Skeletal muscle tissue (tissue), 4 donors: ENCODE results near the gene GNAI3. TPM values are rescaled to one million over a fixed set of nuclear protein-coding genes. Genes with fewer than 3 reads are reported as not detected.

Experiments used
- H3K27ac ChIP-seq: one replicate; pipeline ENCODE4 v1.7.0; 2013; ENCODE audit warnings: mild to moderate bottlenecking, low read depth, low read length, inconsistent platforms
- H3K27me3 ChIP-seq, 3 donors: one replicate each; pipeline ENCODE4 v1.7.0; 2013; ENCODE audit warnings: low read length in 3 of 3; ENCODE audit not compliant: control insufficient read depth in 3 of 3, insufficient read depth in 3 of 3
- H3K36me3 ChIP-seq, 3 donors: one replicate each; pipeline ENCODE4 v1.7.0; 2013; ENCODE audit warnings: low read length in 3 of 3; ENCODE audit not compliant: control insufficient read depth in 3 of 3, insufficient read depth in 3 of 3
- H3K4me1 ChIP-seq, 3 donors: one replicate each; pipeline ENCODE4 v1.7.0; 2013; ENCODE audit warnings: low read length in 3 of 3, mild to moderate bottlenecking in 3 of 3; ENCODE audit not compliant: control insufficient read depth in 3 of 3, insufficient read depth in 3 of 3
- H3K4me3 ChIP-seq, 3 donors: one replicate each; pipeline ENCODE4 v1.7.0; 2013; ENCODE audit warnings: low read length in 3 of 3
- H3K9ac ChIP-seq, 3 donors: one replicate each; pipeline ENCODE4 v1.7.0; 2013; ENCODE audit warnings: low read length in 3 of 3, mild to moderate bottlenecking in 3 of 3, moderate library complexity in 2 of 3, low read depth in 1 of 3
- H3K9me3 ChIP-seq, 3 donors: one replicate each; pipeline ENCODE4 v1.7.0; 2013; ENCODE audit warnings: low read length in 3 of 3; ENCODE audit not compliant: control insufficient read depth in 3 of 3
- total RNA-seq: library from RNA; depleted of rRNA; stranded (reverse); fragments of >200 nt; gene quantifications from one replicate; pipeline ENCODE4 v1.2.3, GENCODE V29; 2014
- donor health status: Osteomylitis.

GNAI3 gene
- total RNA-seq, 1 donor from 2014 or later: 8.4 TPM

DNA sequence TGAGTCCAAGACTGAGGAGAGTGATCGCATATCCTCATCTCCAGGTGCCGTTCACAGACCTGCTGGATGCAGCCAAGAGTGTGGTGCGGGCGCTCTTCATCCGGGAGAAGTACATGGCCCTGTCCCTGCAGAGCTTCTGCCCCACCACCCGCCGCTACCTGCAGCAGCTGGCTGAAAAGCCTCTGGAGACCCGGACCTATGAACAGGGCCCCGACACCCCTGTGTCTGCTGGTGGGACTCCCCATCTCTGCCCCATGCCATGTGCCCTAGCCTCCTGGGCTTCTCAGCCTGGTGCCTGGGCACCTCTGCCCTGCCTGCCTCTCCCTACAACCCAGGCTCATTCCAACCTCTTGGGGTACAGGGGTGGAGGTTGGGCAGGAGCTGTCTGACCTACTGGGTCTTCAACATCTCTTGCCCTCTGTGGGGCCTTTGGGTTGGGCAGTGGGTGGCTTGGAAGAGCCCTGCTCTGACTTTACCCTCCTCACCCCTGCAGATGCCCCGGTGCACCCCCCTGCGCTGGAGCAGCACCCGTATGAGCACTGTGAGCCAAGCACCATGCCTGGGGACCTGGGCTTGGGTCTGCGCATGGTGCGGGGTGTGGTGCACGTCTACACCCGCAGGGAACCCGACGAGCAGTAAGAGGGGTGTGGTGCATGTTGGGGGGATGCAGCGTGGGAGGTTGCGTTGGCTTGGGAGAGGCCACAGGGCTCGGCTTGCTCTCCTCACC is 78.4 kb downstream of the GNAI3 start:
- Histone ChIP-seq H3K9me3 (no peaks in the 10 kb centered on the region), H3K27ac (no peak overlapping the region), H3K27me3 (no peaks in the 10 kb centered on the region), H3K36me3 (peaks cover 16 to 31% (median 24%) of the 10 kb centered on the region in 3 donors), H3K4me1 (peaks cover 8 to 21% (median 15%) of the 10 kb centered on the region in 3 donors), H3K4me3 (no peak overlapping the region), H3K9ac (no peak overlapping the region)

GRCh38 chr1:109627692-109628399 is 79.4 kb downstream of the GNAI3 start:
- Histone ChIP-seq H3K27ac (no peak overlapping the region), H3K9me3 (no peaks in the 10 kb centered on the region), H3K4me1 (peaks cover 9 to 12% (median 11%) of the 10 kb centered on the region in 3 donors), H3K9ac (no peak overlapping the region), H3K4me3 (no peak overlapping the region), H3K36me3 (peaks cover 16 to 31% (median 24%) of the 10 kb centered on the region in 3 donors), H3K27me3 (no peaks in the 10 kb centered on the region)

- peaks cover 6 to 9% (median 7%) of the 10 kb centered on the region in 3 donors for H3K4me1 ChIP-seq
- H3K36me3 ChIP-seq: peaks cover 16 to 31% (median 24%) of the 10 kb centered on the region in 3 donors
- no peak overlapping the region for H3K9ac ChIP-seq
Observed at GRCh38 chr1:109628540-109629321, 80.3 kb downstream of the GNAI3 start.

GRCh38 chr1:109629372-109630030 is 81.1 kb downstream of the GNAI3 start:
- H3K9me3 ChIP-seq: no peaks in the 10 kb centered on the region
- no peaks in the 10 kb centered on the region for H3K27me3 ChIP-seq
- H3K4me1 ChIP-seq: peaks cover 0 to 4% (median 3%) of the 10 kb centered on the region in 3 donors
- H3K27ac ChIP-seq: no peak overlapping the region
- no peak overlapping the region for H3K4me3 ChIP-seq
- peaks cover 16 to 31% (median 24%) of the 10 kb centered on the region in 3 donors for H3K36me3 ChIP-seq
- no peak overlapping the region for H3K9ac ChIP-seq

More at GRCh38 chr1:109628540-109629321, 80.3 kb downstream of the GNAI3 start:
- Histone ChIP-seq H3K9me3 (no peaks in the 10 kb centered on the region), H3K4me3 (no peak overlapping the region), H3K27ac (no peak overlapping the region), H3K27me3 (no peaks in the 10 kb centered on the region)

- no peak overlapping the region for H3K9ac ChIP-seq
- no peak overlapping the region for H3K4me3 ChIP-seq
- H3K4me1 ChIP-seq: peaks cover 0 to 2% (median 2%) of the 10 kb centered on the region in 3 donors
- H3K27ac ChIP-seq: no peak overlapping the region
- H3K27me3 ChIP-seq: no peaks in the 10 kb centered on the region
- H3K36me3 ChIP-seq: peaks cover 16 to 31% (median 24%) of the 10 kb centered on the region in 3 donors
- no peaks in the 10 kb centered on the region for H3K9me3 ChIP-seq
Observed at GRCh38 chr1:109630081-109630897, 81.9 kb downstream of the GNAI3 start.

DNA sequence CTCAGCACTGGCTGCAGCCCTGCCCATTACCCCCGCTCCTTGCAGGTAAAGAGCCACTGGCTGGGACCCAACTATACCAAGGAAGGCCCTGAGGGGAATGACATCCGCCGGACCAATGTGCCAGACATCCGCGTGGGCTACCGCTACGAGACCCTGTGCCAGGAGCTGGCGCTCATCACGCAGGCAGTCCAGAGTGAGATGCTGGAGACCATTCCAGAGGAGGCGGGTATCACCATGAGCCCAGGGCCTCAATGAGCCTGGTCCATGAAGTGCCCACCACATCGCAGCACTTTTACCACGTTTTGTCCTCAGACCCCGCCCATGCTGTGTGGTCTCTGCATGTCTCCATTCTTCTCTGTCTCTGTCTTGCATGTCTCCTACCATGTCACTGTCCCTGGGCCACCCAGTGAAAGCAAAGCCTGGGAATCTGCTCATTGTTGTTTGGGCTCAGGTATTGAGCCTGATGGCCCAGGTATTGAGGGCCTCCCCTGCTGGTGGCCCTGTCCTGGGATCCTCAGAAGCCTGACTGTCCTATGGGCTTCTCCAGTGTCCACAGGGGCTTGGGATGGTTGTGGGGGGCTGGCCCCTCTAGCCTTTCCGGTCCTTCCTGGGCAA is 82.6 kb downstream of the GNAI3 start:
- peaks cover 2 to 4% (median 4%) of the 10 kb centered on the region in 3 donors for H3K4me1 ChIP-seq
- H3K27ac ChIP-seq: no peak overlapping the region
- no peak overlapping the region for H3K4me3 ChIP-seq
- H3K27me3 ChIP-seq: no peaks in the 10 kb centered on the region
- H3K9me3 ChIP-seq: no peaks in the 10 kb centered on the region
- H3K9ac ChIP-seq: peak overlapping the region in 1 of 3 donors; percentile 16
- H3K36me3 ChIP-seq: peaks cover 16 to 31% (median 24%) of the 10 kb centered on the region in 3 donors

GRCh38 chr1:109631513-109632505 is 83.4 kb downstream of the GNAI3 start:
- H3K4me3 ChIP-seq: no peak overlapping the region
- H3K9me3 ChIP-seq: no peaks in the 10 kb centered on the region
- H3K9ac ChIP-seq: peak overlapping the region in 2 of 3 donors; percentile 11 to 47
- H3K27ac ChIP-seq: no peak overlapping the region
- H3K36me3 ChIP-seq: peaks cover 16 to 31% (median 24%) of the 10 kb centered on the region in 3 donors
- H3K4me1 ChIP-seq: peaks cover 8 to 12% (median 12%) of the 10 kb centered on the region in 3 donors
- H3K27me3 ChIP-seq: no peaks in the 10 kb centered on the region
